ENCODE measurements around the gene MYL9.

DNA sequence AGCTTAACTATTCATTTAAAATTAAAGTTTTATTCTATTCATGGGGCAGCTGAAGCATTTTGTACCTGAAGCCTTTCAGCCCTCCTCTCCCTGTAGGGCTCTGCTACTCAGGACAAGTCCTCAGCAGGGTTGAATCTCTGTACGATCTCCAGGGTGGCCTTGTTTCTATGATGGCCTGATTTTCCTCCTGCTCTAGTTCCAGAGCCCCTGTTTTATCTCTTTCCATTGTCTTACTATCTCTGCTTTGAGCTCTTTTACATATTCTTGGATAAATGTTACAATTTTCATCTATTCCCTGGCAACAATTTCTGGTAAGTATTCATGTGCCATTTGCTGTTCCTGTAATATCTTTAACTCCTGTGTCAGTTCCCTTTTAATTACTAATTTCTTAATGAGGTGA lies 19.8 kb upstream of the MYL9 start:
- TF ChIP-seq, protein P1, sequence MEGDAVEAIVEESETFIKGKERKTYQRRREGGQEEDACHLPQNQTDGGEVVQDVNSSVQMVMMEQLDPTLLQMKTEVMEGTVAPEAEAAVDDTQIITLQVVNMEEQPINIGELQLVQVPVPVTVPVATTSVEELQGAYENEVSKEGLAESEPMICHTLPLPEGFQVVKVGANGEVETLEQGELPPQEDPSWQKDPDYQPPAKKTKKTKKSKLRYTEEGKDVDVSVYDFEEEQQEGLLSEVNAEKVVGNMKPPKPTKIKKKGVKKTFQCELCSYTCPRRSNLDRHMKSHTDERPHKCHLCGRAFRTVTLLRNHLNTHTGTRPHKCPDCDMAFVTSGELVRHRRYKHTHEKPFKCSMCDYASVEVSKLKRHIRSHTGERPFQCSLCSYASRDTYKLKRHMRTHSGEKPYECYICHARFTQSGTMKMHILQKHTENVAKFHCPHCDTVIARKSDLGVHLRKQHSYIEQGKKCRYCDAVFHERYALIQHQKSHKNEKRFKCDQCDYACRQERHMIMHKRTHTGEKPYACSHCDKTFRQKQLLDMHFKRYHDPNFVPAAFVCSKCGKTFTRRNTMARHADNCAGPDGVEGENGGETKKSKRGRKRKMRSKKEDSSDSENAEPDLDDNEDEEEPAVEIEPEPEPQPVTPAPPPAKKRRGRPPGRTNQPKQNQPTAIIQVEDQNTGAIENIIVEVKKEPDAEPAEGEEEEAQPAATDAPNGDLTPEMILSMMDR (conservative IDR thresholded peaks at IDR 0.05; ENCODE audit: low read depth, low read length): no peak
- TF ChIP-seq SMC3 (IDR thresholded peaks at IDR 0.05; ENCODE audit: low read depth, low read length): no peak
- TF ChIP-seq, protein P2, sequence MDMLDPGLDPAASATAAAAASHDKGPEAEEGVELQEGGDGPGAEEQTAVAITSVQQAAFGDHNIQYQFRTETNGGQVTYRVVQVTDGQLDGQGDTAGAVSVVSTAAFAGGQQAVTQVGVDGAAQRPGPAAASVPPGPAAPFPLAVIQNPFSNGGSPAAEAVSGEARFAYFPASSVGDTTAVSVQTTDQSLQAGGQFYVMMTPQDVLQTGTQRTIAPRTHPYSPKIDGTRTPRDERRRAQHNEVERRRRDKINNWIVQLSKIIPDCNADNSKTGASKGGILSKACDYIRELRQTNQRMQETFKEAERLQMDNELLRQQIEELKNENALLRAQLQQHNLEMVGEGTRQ (IDR thresholded peaks at IDR 0.05; ENCODE audit: low read depth, low read length): no peak
- no peak for TF ChIP-seq RCOR1 (IDR thresholded peaks at IDR 0.05; ENCODE audit: insufficient replicate concordance, low read length)
- TF ChIP-seq POLR2A (IDR thresholded peaks at IDR 0.05; ENCODE audit: low read depth, low read length): no peak
- no peak for TF ChIP-seq CEBPB (IDR thresholded peaks at IDR 0.05; ENCODE audit: low read depth, low read length)
- no peak for TF ChIP-seq MXI1 (IDR thresholded peaks at IDR 0.05; ENCODE audit: borderline replicate concordance, low read depth, low read length)
